ENCODE data around the gene USP7. TPM values are rescaled to one million over a fixed set of nuclear protein-coding genes. Genes with fewer than 3 reads are reported as not detected.

The USP7 gene
- total RNA-seq, 1 experiment from 2014 or later = 64.7 TPM

GRCh38 chr16:8863594-8864424 is 99.9 kb downstream of the USP7 start:
- DNase-seq (ENCODE audit: low spot score) = peak; percentile 73

GRCh38 chr16:8862309-8863130 is 101.2 kb downstream of the USP7 start:
- DNase-seq (ENCODE audit: low spot score) = no peak

- no peak for DNase-seq (ENCODE audit: low spot score)
Measured at GRCh38 chr16:8861563-8862308, 102.0 kb downstream of the USP7 start.

- no peak for DNase-seq (ENCODE audit: low spot score)
Measured at GRCh38 chr16:8859913-8860881, 103.5 kb downstream of the USP7 start.

- no peak for DNase-seq (ENCODE audit: low spot score)
Measured at GRCh38 chr16:8858994-8859912, 104.5 kb downstream of the USP7 start.

GRCh38 chr16:8855972-8856371 is 107.7 kb downstream of the USP7 start:
- DNase-seq (ENCODE audit: low spot score) = no peak

- DNase-seq (ENCODE audit: low spot score) = no peak
Measured at GRCh38 chr16:8855051-8855786, 108.5 kb downstream of the USP7 start.

- no peak for DNase-seq (ENCODE audit: low spot score)
Measured at GRCh38 chr16:8854298-8854948, 109.3 kb downstream of the USP7 start.

- no peak for DNase-seq (ENCODE audit: low spot score)
Measured at GRCh38 chr16:8853611-8854010, 110.1 kb downstream of the USP7 start.

GRCh38 chr16:8853150-8853549 is 110.6 kb downstream of the USP7 start:
- no peak for DNase-seq (ENCODE audit: low spot score)

GRCh38 chr16:8852534-8852933 is 111.2 kb downstream of the USP7 start:
- no peak for DNase-seq (ENCODE audit: low spot score)

GRCh38 chr16:8851761-8852403 is 111.8 kb downstream of the USP7 start:
- DNase-seq (ENCODE audit: low spot score) = no peak

GRCh38 chr16:8850279-8850885 is 113.3 kb downstream of the USP7 start:
- no peak for DNase-seq (ENCODE audit: low spot score)

- DNase-seq (ENCODE audit: low spot score) = no peak
Measured at GRCh38 chr16:8849411-8850011, 114.2 kb downstream of the USP7 start.

- DNase-seq (ENCODE audit: low spot score) = no peak
Measured at GRCh38 chr16:8848939-8849391, 114.7 kb downstream of the USP7 start.

GRCh38 chr16:8848231-8848938 is 115.3 kb downstream of the USP7 start:
- DNase-seq (ENCODE audit: low spot score) = no peak
